T-helper 22 cell (primary cell): Measurements from ENCODE around the gene ACBD5.
A peak's percentile ranks its signal among the peaks of the same experiment; 100 is the strongest.
"Not testable (repeated sequence)": the region's sequence is repeated elsewhere in the genome, so short reads cannot be mapped to it uniquely, and the experiment has no call there.

ENCODE experiments used
- DNase-seq: peaks from one replicate; pipeline ENCODE4 v3.0.0-alpha.2; 2020; ENCODE audit warnings: low read depth

The ACBD5 gene

DNA sequence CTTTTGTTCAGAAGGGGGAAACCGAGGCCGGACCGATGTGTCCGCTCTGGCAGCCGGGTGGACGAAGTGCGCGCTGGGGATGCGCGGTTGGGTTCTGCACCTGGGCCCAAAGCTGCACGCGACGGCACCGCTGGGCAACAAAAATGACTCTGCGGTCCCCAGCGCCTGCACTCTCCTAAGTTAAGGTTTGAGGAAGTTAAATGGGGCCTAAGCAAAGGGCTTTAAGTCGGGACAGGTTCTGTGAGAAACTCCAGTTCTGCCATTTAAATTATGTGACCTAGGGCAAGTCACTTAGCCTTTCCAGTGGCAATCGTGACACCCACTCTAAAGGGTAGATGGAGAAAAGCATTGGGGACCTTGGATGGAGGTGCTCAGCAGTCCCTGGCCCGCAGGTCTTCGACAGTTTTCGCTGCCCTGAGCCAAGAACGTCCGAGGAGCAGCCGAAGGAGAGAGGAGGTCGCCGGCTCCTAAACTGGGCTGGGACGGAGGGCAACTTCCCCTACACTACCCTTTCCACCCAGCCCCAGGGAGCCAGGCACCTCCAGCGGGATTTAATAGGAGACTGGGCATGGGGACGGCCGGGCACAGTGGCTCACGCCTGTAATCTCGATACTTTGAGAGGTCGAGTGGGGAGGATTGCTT lies 534 bp upstream of the ACBD5 start:
- no peak for DNase-seq

DNA sequence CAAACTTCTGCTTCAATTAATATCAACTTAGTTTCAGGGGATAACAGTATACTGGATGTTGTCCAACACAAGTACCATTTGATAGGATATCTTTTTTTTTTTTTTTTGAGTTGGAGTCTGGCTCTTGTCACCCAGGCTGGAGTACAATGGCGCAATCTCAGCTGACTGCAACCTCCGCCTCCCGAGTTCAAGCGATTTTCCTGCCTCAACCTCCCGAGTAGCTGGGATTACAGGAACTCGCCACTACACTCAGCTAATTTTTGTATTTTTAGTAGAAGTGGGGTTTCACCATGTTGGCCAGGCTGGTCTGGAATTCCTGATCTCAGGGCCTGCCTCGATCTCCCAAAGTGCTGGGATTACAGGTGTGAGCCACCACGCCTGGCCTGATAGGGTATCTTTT lies 3.1 kb downstream of the ACBD5 start:
- not testable (repeated sequence) for DNase-seq

DNA sequence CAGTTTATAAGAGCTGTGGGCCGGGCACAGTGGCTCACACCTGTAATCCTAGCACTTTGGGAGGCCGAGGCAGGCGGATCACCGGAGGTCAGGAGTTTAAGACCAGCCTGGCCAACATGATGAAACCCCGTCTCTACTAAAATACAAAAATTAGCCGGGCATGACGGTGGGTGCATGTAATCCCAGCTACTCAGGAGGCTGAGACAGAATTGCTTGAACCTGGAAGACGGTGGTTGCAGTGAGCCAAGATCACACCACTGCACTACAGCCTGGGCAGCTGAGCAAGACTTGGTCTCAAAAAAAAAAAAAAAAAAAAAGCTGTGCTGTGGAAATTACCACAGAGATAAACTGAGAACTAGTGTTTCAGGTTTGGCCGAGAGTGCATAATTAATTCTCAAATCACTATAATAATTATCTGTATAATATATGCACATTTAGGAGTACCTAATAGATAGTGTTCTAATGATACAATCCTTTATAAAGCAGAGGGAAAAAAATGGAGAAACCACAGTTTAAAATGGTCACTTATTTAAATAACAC lies 3.9 kb downstream of the ACBD5 start:
- DNase-seq = not testable (repeated sequence)

DNA sequence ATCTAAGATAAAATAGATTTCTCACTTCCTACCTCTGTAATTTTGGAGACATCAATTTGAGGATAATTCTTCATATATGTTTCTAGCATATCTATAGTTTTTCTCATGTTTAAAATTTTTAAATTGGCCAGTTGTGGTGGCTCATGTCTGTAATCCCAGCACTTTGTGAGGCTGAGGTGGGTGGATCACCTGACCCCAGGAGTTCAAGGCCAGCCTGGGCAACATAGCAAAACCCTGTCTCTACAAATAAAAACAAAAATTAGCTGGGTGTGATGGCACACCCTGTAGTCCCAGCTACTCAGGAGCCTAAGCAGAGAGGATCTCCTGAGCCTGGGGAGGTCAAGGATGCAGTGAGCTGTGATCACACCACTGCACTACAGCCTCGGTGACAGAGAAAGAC lies 4.9 kb downstream of the ACBD5 start:
- DNase-seq = no peak

DNA sequence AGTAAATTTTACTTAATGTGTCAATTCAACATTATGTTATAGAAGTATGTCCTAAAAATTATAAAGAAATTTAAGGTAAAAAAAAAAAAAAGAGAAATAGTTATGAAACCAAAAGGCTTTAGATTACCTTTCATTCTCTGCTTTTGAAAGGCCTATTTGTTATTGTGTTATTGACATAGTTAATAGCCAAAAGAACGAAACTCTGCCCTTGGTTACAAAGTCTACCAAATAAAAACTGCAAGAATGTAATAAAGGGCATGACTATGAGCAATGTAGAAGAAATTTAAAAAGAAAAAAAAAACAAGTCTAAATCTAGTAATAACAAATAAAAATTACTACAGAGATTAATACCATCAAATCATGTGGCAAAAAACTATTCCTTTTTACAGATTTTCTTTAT lies 10.6 kb downstream of the ACBD5 start:
- no peak for DNase-seq

DNA sequence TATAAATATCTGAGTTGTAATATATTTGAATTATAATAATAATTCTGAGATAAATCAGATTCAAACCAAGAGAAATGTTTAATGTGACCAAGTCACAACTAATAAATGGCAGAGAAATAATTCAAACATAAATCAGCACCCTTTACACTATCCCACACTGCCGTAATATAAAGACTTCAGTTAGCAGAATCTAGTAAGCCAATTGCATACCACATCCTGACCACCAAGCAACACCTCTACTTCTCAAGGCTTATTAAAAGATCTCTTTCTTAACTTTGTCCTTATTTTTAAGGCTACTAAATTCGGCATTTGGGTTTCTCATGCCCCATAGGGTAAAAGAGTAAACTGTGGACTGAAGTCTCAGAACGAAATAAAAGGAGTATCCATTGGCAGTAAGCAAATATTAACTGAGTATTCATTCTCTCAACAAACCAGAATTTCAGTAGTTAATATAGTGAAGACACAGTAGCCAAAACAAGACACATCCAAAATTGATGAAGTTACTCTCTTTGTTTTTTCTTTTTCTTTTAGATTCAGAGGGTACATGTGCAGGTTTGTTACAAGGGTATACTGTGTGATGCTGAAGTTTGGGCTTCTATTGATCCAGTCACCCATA lies 14.8 kb downstream of the ACBD5 start:
- DNase-seq = no peak

DNA sequence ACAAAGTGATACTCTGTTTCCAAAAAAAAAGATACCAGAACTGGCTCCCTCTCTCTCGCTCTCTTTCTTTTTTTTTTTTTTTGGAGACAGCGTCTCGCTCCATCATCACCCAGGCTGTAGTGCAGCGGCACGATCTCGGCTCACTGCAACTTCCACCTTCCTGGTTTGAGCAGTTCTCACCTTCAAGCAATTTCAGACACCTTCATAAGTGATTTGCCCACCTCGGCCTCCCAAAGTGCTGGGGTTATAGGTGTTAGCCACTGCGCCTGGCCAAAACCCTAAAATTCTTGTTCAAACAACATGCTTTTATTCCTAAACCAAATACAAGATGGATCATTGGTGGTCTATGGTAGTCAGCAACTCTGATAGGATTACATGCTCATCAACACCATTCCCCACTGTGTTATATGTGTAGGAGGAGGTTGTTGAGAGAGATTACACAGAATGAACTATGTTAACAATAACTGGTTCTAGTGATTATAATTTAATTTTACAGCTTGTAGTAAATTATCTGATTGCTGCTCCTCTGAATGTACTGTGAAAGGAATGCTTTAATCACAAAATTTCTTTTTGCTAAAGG lies 15.5 kb downstream of the ACBD5 start:
- no peak for DNase-seq

DNA sequence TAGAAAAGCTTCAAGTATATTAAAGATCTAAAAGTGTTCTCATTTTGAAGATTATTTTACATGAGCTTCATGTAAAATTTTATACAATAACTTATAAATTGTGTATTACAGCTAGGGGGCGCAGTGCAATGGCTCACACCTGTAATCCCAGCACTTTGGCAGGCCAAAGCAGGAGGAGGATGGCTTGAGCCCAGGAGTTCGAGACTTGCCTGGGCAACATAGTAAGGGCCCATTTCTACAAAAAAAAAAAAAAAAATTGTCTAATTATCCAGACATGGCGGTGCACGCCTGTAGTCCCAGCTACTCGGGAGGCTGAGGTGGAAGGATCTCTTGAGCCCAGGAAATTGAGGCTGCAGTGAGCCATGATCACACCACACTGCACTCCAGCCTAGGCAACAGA lies 16.6 kb downstream of the ACBD5 start:
- DNase-seq = no peak

DNA sequence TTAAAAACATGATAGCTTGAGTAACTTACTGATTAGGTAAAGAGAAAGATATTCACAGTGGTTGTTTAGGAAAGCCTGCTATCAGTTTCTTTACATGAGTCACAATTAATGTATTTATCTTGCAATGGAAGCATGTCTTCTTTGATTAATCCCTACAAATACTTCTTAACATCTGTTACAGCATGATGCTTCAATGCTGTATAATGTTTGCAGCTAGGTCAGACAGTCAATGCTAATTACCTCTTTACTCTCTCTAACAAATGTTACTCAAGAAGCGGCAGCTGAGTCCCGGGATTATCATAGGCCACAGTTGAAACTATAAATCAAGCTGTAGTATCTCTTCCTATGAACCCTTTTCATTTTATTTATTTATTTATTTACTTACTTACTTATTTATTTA lies 33.2 kb downstream of the ACBD5 start:
- no peak for DNase-seq

DNA sequence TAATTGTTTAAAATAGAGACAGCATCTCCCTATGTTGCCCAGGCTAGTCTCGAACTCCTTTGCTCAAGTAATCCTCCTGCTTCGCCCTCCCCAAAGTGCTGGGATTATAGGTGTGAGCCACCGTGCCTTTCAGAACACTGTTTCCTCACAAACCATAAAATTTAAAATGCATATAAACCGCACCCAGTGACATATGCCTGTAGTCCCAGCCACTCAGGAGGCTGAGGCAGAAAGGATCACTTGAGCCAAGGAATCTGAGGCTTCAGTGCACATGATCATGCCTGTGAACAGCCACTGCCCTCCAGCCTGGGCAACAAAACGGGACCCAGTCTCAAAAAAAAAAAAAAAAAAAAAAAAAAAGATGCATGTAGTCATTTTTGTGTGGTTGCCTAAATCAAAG lies 36.8 kb downstream of the ACBD5 start:
- DNase-seq = no peak

DNA sequence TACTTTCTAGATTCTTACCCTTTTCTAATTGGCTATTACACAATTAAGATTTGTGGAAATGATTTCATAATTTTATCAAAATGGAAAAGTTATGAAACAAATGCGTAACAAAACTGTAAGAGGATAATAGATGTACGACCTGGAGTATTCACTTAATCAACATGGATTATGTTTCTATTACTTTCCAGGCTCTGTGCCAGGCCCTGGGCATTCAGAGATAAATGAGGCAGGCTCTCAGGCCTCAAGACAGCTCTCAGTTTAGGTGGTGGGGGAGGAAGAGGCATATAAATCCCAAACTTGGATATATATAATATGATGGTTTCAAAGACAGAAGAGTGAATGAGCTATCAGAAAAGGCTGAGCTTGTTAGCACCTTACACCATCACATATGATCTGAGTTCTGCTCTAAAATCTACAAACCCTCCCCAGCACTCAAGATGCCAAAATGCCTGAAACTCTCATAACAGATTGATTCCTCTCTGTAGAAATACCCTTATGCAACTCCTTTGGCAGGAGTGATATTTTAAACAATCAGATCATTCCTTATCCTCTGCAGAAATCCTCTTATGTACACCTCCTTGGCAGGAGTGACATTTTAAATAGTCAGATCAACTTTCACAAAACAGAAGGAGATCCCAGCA lies 42.5 kb downstream of the ACBD5 start:
- DNase-seq = no peak

DNA sequence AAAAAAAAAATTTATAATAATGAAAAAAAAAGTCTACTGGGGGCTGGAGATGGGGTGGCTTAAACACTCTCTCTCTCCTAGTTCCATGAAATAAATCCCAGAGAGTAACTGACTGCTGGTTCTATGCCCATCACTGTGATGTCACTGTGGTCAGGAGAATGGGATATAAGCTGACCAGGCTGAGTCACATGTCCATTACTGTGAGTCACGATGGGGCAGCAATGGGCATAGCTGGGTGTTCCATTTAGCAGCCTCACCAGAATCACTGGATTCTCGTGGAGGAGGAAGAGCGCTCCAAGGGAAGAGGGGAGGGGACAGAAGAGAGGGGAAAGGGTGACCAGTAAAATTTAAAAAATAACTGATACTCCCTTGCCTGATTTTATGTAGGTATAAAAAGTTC lies 48.3 kb downstream of the ACBD5 start:
- DNase-seq = no peak

DNA sequence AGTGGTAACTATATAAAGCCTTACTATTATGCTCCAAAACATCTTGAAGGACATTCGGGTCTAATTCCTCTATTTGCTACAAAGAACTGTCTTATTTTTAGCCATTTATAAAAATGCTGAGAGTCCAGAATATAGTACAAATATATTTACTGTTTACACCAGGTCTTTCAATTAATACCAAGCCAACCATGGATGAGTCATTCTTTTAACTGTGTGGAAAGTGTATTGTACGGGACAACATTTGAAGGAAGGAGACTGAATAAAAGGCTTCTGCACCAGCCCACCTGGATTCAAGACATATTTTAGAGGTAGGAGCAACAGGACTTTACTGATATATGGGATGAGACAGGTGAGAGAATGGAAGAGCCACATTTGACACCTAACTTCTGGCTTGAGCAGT lies 50.1 kb downstream of the ACBD5 start:
- DNase-seq = no peak

DNA sequence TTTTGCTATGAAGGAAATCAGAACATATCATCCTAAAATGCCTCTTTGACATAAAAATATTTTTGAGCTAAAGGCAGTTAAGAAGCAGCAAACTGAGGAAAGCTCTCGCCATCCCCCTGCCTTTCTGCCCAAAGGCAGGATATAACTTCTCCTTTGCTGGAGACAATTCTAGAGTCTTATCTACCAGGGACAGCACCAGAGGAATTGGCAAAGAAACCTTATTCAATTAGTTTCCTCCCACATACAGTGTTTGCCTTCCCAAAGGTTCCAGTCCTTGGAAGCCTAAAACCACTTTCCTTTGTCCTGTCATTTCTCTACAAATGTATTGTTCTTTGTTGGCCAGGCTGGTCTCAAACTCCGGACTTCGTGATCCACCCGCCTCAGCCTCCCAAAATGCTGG lies 51.7 kb downstream of the ACBD5 start:
- DNase-seq = no peak

DNA sequence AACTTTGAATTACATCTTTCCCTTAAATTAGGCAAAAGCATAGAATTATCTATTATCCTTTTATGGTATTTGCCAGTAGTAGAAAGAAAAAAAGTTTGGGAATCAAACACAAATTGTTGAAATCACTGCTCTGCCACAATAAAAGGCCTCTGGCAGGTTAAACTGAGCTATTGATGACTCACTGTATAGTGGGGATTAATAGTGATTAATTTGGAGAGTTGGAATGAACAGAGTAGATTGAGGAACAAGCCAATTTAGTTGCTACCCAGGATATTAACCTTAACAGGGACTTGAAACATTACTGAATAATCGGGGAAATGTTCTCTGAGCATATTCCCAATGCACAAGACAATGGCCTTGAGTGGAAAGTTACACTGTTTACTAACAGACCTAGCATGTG lies 52.3 kb downstream of the ACBD5 start:
- DNase-seq = no peak

DNA sequence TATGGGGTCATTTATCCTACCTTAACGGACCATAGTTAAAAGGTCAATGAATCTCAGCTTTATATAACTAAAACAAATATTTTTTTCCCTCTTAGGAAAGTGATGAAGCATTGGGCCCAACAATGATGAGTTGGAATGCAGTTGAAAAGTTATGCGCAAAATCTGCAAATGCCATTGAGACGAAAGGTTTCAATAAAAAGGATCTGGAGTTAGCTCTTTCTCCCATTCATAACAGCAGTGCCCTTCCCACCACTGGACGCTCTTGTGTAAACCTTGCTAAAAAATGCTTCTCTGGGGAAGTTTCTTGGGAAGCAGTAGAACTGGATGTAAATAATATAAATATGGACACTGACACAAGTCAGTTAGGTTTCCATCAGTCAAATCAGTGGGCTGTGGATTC lies 70.7 kb downstream of the ACBD5 start:
- no peak for DNase-seq

DNA sequence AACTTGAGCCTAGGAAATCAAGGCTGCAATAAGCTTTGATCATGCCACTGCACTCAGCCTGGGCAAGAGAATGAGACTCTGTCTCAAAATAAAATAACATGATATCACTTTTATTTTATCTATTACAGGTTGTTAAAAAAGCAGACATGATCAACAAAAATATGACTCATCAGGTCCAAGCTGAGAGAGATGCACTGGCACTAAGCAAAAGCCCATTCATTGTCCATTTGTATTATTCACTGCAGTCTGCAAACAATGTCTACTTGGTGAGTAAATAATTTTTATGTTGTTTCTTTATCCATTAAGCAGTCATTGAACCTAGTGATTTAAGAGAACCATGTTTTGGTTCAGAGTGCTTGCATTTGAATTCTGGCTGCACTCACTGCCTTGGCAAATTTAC lies 82.2 kb downstream of the ACBD5 start:
- DNase-seq = no peak

DNA sequence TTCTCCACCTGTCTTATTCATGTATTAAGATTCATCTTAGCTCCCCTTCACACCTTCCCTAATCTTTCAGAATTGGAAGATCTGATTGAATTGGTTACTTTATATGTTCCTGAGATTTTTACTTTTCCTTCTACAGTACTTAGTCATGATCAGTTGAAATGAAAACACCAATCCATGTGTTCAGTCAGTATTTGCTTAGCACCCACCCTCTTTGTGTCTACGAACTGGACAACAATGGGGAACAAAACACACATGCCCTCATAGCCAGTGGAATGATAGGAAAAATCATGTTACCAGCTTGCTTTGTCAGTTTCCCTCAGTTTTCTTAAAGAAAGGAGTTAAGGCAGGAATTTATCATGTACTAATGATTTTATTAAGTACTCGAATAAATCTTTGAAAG lies 83.4 kb downstream of the ACBD5 start:
- no peak for DNase-seq

DNA sequence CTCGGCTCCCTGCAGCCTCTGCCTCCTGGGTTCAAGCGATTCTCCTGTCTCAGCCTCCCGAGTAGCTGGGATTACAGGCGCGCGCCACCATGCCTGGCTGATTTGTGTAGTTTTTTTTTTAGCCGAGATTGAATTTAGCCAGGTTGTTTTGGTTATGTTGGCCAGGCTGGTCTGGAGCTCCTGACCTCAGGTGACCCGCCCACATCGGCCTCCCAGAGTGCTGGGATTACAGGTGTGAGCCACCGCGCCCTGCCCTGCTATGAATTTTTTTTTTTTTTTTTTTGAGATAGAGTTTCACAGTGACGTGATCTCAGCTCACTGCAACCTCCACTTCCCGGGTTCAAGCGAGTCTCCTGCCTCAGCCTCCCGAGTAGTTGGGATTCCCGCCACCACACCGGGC lies 84.0 kb downstream of the ACBD5 start:
- DNase-seq = not testable (repeated sequence)

DNA sequence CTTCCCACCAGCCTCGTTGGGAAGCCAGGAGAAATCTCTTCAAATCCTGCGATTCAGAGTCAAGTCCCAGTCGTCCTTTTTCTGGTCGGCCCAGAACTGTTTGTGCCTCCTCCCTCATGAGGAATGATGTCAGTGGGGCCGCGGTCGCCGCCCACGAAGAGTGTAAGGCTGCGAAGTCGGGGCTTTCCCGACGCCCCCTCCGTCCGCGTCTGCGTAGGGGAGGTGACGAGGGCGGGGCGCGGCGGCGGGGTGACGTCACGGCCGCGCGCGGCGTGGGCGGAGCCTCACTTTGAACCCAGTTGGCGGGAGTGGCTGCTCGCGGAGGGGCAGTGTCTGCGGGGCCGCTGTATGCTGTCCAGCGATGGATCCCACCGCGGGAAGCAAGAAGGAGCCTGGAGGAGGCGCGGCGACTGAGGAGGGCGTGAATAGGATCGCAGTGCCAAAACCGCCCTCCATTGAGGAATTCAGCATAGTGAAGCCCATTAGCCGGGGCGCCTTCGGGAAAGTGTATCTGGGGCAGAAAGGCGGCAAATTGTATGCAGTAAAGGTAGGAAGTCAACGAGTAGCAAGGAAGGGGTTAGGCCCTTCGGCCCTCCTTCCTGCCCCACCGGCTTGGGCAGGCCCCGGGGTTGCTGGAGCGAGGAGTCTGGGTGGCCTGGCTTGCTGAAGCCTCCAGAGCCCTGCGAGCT lies 85.4 kb downstream of the ACBD5 start, which contains the start of gene MASTL:
Gene MASTL (plus strand): TSS at position 287 of the 689 bp plus-strand sequence. CDS start 75 bp downstream, at position 362.
- peak; percentile 91 for DNase-seq

DNA sequence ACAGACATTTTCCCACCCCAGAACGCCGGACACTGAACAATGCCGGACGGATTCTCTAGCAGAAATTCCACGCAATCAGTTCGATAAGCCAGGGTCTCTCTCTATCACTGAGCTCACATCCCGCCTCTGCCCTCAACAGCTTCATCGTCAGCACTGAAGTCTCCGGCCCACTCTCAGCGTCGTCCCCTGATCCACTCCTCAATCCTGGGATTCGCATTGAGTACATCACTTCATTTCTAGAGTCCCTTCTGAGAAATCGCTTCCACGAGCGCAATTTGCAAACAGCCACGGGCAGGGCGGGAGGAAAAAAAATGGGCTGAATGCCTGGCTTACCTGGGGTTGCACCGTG lies 86.8 kb downstream of the ACBD5 start:
- DNase-seq = no peak

DNA sequence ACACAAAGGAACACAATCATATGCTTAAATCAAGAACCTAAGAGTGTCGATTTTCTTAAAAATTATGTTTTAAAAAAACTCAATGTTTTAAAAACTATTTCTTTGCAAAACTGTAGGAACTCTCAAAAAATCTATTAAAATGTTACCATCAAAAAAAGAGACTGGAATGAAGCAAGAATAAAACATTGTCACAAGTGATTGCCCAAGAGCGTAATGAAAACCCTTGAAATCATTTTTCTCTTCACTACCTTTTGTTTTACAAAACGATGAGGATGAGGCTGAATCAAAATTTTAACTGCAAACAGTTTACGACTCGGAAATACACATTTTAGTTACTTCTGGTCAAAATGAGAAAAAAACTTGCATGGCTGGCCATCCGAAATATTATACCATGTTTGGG lies 87.3 kb downstream of the ACBD5 start:
- DNase-seq = no peak

DNA sequence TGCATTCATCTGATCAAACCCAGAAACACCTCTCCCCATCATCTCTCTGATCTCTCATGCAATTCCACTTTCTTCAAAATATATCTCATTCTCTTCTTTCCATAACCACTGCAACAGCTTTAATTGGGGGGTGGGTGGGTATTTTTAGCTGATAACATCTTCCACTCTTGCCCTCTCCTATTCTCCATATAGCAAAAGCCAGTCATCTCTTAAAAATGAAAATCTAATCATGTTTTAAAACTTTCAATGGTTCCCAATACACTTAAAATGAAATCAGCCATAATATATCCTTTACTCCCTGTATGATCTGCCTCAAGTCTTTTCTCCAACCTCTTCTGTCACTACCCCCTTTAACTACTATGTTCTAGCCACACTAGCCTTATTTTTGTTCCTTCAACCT lies 87.9 kb downstream of the ACBD5 start:
- no peak for DNase-seq
